GM04504 (cell line): ENCODE data around the gene CCDC93.
A peak's percentile ranks its signal among the peaks of the same experiment; 100 is the strongest.

Experiments used
- DNase-seq: peaks from one replicate; pipeline ENCODE4 v3.0.0-alpha.2; 2012; ENCODE audit warnings: low read depth

CCDC93 gene

GRCh38 chr2:118013724-118014491, at the start of gene CCDC93:
Gene CCDC93, minus strand, starts transcription at chr2:118014070. Its CDS starts 75 bp downstream, at chr2:118013995.
- DNase-seq = peak; percentile 47

GRCh38 chr2:118062669-118063068, 48.8 kb upstream of the CCDC93 start:
- DNase-seq = no peak

DNA sequence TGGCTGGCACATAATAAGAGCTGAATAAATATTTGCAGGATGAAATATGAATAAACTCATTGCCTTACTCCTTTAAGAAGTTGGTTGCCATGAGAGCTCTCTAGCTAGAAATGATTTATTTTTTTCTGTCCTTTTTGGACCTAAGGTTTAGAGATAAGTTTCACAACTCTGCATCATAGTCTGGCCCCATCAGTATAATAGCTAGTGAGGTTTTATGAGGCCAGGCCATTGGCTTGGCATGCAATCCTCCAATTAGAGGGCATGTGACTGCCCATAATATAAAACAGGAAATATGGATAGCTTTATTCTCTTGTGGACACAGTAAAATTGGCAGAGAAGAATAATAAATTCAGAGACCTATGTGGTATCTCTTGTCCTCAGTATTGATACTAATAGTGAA, 48.2 kb upstream of the CCDC93 start:
- peak; percentile 71 for DNase-seq

DNA sequence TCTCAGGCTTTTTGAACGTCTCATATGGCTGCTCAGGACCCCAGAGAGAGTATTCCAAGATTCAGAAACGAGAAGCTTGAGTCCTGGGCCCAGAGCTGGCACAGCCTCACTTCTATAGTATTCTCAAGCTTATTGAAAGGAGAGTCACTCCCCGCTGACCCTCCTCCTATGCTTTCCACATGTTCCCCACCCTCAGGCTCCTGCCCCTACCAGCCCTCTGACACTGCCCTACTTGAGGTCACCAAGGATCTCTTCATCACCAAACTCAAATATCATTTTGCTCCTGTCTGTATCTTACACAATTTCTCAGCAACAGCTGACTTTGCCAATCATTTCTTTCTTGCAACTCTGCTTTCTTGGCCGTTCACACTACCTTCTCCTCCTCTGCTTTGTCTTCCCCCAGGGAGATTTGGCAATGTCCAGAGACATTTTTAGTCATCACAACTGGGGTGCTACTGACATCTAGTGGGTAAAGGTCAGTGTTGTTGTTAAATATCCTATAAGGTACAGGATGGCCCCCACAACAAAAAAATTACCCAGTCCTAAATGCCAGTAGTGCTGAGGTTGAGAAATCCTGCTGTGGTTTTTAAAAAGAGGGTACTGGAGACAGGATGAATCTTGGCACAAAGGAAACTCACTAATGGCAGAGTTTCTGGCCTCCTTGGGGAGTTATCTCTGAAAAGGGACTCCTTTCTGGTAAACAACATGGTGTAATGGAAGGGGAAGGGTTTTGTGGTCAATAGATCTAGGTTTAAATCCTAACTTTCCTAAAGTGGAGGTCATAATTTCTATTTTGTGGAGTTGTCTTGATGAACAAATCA, 47.5 kb upstream of the CCDC93 start:
- peak; percentile 83 for DNase-seq

- DNase-seq = peak; percentile 85
These were observed 46.1 kb upstream of the CCDC93 start for GRCh38 chr2:118059919-118060478.

- no peak for DNase-seq
These were observed 45.1 kb upstream of the CCDC93 start for GRCh38 chr2:118058951-118059350.

DNA sequence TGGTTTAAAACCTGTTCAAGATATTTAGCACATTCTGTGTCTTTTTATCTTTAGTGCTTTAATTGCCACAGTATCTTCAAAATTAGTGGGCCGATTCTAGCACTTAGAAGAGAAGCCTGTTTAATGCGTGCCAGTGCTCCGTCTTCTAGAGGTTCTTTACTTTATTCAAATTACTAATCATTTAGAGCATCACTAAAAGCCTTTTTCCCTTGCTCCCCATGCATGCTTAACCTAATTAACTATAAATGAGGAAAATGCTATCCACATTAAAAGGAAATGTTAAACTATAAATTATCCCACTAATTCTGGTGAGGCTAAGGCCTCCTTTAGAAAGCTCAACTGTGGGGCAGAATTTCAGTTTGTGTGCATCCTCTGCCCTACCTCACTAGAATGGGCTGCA, 42.9 kb upstream of the CCDC93 start:
- no peak for DNase-seq

DNA sequence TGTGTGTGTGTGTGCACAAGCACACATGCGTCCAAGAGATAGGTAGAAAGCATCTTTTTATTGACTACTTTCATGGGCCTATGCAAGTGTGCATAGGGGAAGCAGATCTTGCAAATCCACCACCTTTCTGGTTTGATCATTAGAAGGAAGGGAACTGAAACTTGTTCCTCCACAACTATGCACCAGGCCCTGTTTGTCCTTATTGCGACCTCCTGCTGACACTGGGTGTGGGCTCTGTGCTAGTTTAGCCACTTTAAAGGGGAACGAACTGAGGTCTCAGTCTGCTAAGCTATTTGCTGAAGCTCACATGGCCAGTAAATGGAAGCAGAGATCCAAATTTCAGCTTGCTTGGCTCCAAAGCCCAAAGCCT, 42.3 kb upstream of the CCDC93 start:
- no peak for DNase-seq

DNA sequence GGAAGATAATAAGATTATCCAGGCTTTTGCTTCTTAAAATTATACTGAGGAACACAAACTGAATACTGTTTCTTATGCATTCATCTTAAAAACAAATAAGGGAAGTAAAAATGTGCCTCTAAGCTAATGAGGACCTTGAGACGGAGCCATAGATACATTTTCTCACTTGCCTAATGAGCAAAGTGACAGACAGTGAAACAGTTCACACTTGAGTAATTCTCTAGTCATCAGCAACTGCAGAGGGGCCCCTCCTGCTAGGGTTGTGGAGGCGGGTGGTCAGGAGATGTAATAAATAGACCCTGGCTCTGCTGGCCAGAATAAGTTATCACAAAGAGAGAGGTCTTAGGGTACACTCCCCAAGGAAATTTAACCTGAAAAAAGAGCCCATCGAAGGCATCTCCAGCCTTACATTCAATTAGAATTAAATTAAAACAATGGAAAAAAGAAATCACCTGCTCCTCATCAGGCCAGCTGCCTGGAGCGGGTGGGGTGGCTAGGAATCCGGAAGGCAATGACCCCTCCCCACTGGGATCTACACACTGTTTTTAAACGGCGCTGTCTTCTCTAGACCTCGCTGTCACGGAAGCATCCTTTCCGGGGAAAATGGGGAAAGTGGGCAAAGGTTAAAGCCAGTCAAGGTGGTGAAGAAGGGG, 41.8 kb upstream of the CCDC93 start:
- DNase-seq = no peak

GRCh38 chr2:118054213-118055008, 40.5 kb upstream of the CCDC93 start:
- no peak for DNase-seq

- no peak for DNase-seq
These were observed 39.8 kb upstream of the CCDC93 start for GRCh38 chr2:118053681-118054080.

DNA sequence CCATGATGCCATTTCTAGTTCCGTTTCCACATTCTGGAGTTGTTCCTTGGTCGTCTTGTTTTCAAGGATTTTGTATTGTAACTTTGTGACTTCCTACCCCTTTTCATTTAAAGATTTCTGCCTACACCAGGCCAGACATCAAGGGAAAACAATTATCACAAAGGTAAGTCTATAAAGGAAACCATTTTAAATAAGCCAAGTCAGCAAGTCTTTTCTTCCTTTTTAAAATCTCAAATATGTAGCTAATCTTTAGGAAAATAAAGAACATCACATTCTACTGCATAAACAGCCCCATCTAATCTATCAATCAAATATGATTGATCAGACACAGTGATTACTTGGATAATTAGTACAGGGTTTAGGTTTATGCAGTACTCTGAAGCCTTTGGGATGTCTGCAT, 38.6 kb upstream of the CCDC93 start:
- no peak for DNase-seq

GRCh38 chr2:118051826-118052358, 38.0 kb upstream of the CCDC93 start:
- DNase-seq = no peak

GRCh38 chr2:118050974-118051373, 37.1 kb upstream of the CCDC93 start:
- no peak for DNase-seq

DNA sequence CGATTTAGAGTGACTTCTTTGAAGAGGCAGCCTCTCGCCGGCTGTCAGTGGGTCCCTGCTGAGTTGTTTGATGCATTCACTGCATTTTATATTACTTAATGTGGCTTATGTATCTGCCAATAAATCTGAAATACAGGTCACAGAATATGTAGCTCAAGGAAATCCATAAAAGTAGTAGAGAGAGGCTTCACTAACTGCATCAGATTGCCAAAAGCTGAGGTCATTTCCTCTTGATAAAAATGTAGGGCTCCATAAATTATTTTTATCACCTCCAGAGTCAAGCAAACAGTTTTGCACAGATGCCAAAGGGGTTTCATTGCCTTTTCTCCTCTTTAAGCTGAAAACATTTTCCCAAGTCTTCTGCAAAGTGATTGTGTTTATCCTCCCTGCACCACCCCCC, 36.5 kb upstream of the CCDC93 start:
- no peak for DNase-seq

DNA sequence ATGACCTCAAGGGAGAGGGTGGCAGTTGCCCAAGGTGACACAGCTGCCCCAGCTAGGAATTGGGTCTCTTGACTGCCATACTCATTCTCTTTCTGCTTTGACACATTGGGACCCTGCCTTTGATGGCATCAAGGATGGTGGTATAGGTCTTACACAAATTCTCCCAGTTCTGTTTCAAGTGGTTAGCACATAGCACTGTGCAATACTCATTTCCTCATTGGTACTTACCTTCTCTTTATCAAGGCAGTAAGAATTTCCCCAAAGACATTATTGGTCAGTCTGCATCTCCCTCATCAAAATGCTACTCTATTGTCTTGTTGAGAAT, 35.9 kb upstream of the CCDC93 start:
- DNase-seq = no peak

DNA sequence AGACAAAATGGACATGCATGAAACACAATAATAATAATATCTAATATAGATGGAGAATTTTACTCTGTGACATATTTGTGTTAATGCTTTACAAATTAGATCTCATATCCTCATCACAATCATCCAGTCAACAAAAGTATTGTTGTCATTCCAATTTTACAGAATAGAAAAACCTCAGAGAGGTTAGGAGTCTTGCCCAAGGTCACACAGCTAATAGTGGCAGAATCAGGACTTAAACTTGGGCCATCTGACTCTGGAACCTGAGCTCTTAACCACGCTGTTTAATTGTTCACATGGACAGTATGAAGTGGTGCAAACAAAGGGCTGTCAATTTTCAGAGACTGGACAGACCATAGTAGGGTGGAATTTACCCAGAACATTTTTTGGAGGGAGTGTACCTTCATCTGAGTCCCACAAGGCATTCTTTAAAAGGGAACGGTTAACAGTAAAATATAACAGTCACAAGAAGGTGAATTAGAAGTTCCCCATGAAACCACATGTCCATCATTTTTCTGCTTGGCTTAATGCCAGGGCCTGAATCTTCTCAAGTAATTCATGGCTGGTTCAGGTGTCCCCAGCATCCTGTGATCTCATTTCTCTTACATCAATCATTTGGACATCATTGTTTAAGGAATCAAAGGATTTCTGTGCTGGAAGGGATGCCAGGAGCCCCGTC, 35.4 kb upstream of the CCDC93 start:
- no peak for DNase-seq

DNA sequence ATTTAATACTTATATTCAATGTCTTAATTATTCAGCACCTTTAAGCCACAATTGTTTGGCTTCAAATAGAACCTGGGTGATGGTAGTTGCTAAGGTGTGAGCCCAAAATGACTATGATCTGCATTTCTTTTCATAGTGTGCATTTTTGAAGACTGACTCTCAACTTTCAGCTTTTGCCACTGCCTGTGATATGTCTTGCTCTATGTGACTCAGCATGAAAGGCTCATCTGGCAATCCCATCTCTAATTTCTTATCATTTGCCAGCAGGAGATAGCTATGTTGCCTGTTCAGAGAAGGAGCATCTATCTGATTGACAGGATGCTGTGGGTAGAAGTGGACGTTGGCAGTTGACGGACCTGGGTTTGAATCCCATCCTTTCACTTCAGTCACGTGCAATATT, 34.5 kb upstream of the CCDC93 start:
- no peak for DNase-seq

- DNase-seq = no peak
These were observed 33.5 kb upstream of the CCDC93 start for GRCh38 chr2:118047380-118047826.

DNA sequence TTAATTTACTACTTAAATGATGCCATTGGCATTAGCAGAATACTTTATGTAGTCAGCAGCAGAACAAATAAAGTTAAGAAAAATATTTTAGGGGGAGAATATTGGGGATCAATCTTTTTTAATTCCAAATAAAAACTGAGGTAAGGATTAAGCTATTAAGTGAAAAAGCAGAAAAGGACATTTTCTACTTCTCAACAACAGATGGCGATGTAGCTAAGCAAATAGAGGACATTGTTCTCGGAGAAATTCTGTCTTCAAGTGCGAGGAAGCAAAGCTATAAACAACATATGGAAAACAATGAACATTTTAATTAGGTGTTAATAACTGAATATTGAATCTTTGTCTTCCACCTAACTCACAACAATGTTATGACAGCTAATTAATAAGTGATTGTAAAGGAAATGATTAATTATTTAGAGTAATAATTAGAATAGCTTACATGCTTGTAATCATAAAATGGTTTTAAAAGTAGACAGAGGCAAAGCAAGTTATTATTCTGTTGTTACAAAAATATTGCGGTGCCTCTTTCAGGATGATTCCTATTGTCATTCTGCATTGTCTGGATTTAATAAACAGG, 32.9 kb upstream of the CCDC93 start:
- DNase-seq = no peak

GRCh38 chr2:118045286-118045685, 31.4 kb upstream of the CCDC93 start:
- no peak for DNase-seq
